Middle frontal gyrus (tissue), 1 donor: ENCODE results near the gene SLIT3.
"Not testable (repeated sequence)": the region's sequence is repeated elsewhere in the genome, so short reads cannot be mapped to it uniquely, and the experiment has no call there.

Experiments used
- DNase-seq: peaks from one replicate; pipeline ENCODE4 v3.0.0-alpha.2; 2015; ENCODE audit warnings: low spot score; ENCODE audit errors: extremely low spot score

The SLIT3 gene

GRCh38 chr5:168654211-168654721, 646.7 kb downstream of the SLIT3 start:
- no peak for DNase-seq

- no peak for DNase-seq
Observed at GRCh38 chr5:168653626-168654025, 647.3 kb downstream of the SLIT3 start.

- no peak for DNase-seq
Observed at GRCh38 chr5:168651648-168652047, 649.3 kb downstream of the SLIT3 start.

GRCh38 chr5:168649306-168649705, 651.6 kb downstream of the SLIT3 start:
- no peak for DNase-seq

- DNase-seq: no peak
Observed at GRCh38 chr5:168648576-168648975, 652.4 kb downstream of the SLIT3 start.

- DNase-seq: no peak
Observed at GRCh38 chr5:168648016-168648415, 652.9 kb downstream of the SLIT3 start.

GRCh38 chr5:168647083-168647482, 653.9 kb downstream of the SLIT3 start:
- DNase-seq: no peak

- no peak for DNase-seq
Observed at GRCh38 chr5:168646335-168646734, 654.6 kb downstream of the SLIT3 start.

- DNase-seq: no peak
Observed at GRCh38 chr5:168645195-168645594, 655.7 kb downstream of the SLIT3 start.

- no peak for DNase-seq
Observed at GRCh38 chr5:168642019-168642418, 658.9 kb downstream of the SLIT3 start.

- DNase-seq: not testable (repeated sequence)
Observed at GRCh38 chr5:168638846-168639245, 662.1 kb downstream of the SLIT3 start.

GRCh38 chr5:168637793-168638192, 663.1 kb downstream of the SLIT3 start:
- DNase-seq: no peak

GRCh38 chr5:168637281-168637680, 663.7 kb downstream of the SLIT3 start:
- DNase-seq: no peak

GRCh38 chr5:168630958-168631357, 670.0 kb downstream of the SLIT3 start:
- not testable (repeated sequence) for DNase-seq

- no peak for DNase-seq
Observed at GRCh38 chr5:168624850-168625364, 676.0 kb downstream of the SLIT3 start.

- DNase-seq: no peak
Observed at GRCh38 chr5:168620807-168621206, 680.1 kb downstream of the SLIT3 start.

- no peak for DNase-seq
Observed at GRCh38 chr5:168614661-168615060, 686.3 kb downstream of the SLIT3 start.

GRCh38 chr5:168613996-168614395, 686.9 kb downstream of the SLIT3 start:
- DNase-seq: no peak

GRCh38 chr5:168613396-168613795, 687.5 kb downstream of the SLIT3 start:
- no peak for DNase-seq

GRCh38 chr5:168612996-168613395, 687.9 kb downstream of the SLIT3 start:
- DNase-seq: no peak

- no peak for DNase-seq
Observed at GRCh38 chr5:168612123-168612522, 688.8 kb downstream of the SLIT3 start.
